Activated T-cell treated with anti-CD3 and anti-CD28 coated beads, Interleukin-2, amount 50 U/mL, for 24 hours (primary cell): ENCODE data around the gene IGSF23.
"Not testable (repeated sequence)": the region's sequence is repeated elsewhere in the genome, so short reads cannot be mapped to it uniquely, and the experiment has no call there.

Experiments
- DNase-seq: peaks from one replicate; pipeline ENCODE4 v3.0.0-alpha.2; 2020
- H3K27ac Mint-ChIP-seq: 2 replicates; pipeline ENCODE4 v1.8.0; 2020; ENCODE audit warnings: mild to moderate bottlenecking, mixed read lengths
- H3K27me3 Mint-ChIP-seq: 2 replicates; pipeline ENCODE4 v1.8.0; 2020; ENCODE audit warnings: mixed read lengths
- H3K36me3 Mint-ChIP-seq: 2 replicates; pipeline ENCODE4 v1.8.0; 2020; ENCODE audit warnings: low read depth, mixed read lengths
- H3K4me1 Mint-ChIP-seq: 2 replicates; pipeline ENCODE4 v1.8.0; 2020; ENCODE audit warnings: low read depth, mixed read lengths
- H3K4me3 Mint-ChIP-seq: 2 replicates; pipeline ENCODE4 v1.8.0; 2020; ENCODE audit warnings: mild to moderate bottlenecking, moderate library complexity, mixed read lengths
- H3K9me3 Mint-ChIP-seq: 2 replicates; pipeline ENCODE4 v1.8.0; 2020; ENCODE audit warnings: mixed read lengths

The IGSF23 gene

DNA sequence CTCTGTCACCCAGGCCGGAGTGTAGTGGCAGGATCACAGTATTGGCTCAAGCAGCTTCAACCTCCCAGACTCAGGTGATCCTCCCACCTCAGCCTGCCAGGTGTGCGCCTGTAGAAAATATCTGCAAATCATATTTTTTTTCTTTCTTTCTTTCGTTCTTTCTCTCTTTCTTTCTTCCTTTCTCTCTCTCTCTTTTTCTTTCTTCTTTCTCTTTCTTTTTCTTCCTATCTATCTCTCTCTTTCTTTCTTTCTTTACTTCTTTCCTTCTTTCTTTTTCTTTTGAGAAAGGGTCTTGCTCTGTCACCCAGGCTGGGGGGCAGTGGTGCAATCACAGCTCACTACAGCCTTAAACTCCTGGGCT is 16.3 kb upstream of the IGSF23 start:
- no peak overlapping the region for H3K4me3 Mint-ChIP-seq
- no peaks in the 10 kb centered on the region for H3K36me3 Mint-ChIP-seq
- H3K27me3 Mint-ChIP-seq = peaks cover 25% of the 10 kb centered on the region
- H3K9me3 Mint-ChIP-seq = peaks cover 15% of the 10 kb centered on the region
- H3K27ac Mint-ChIP-seq = no peak overlapping the region
- no peaks in the 10 kb centered on the region for H3K4me1 Mint-ChIP-seq
- no peak for DNase-seq

DNA sequence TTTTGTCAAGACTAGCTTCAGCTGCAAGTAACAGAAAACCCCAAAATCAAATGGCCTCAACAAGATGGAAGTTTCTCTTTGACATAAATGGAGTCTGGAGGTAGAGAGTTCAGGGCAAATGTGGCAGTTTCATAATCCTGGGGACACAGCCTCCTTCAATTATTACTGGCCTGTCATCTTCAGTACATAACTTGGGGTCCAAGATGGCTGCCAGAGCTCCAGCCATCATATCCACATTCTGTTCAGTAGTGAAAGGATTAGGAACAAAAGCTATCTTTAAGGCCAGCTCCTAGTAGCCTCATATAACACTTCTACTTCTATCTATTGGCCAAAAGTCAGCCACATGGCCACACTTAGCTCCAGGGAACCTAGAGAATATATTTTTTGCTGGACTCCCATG is 15.0 kb upstream of the IGSF23 start:
- Mint-ChIP-seq H3K4me1 (no peaks in the 10 kb centered on the region), H3K27ac (no peak overlapping the region), H3K27me3 (peaks cover 24% of the 10 kb centered on the region), H3K4me3 (no peak overlapping the region), H3K9me3 (peaks cover 15% of the 10 kb centered on the region), H3K36me3 (no peaks in the 10 kb centered on the region)
- no peak for DNase-seq

GRCh38 chr19:44598880-44599279 is 14.5 kb upstream of the IGSF23 start:
- Mint-ChIP-seq H3K4me3 (no peak overlapping the region), H3K4me1 (no peaks in the 10 kb centered on the region), H3K9me3 (peaks cover 15% of the 10 kb centered on the region), H3K27me3 (peaks cover 20% of the 10 kb centered on the region), H3K27ac (no peak overlapping the region), H3K36me3 (no peaks in the 10 kb centered on the region)
- no peak for DNase-seq

- Mint-ChIP-seq H3K4me3 (no peak overlapping the region), H3K9me3 (peaks cover 15% of the 10 kb centered on the region)
- DNase-seq = no peak
These were observed 12.9 kb upstream of the IGSF23 start for GRCh38 chr19:44600466-44600865.

GRCh38 chr19:44602081-44602480 is 11.3 kb upstream of the IGSF23 start:
- H3K4me3 Mint-ChIP-seq = no peak overlapping the region
- H3K36me3 Mint-ChIP-seq = no peaks in the 10 kb centered on the region
- H3K27ac Mint-ChIP-seq = no peak overlapping the region
- peaks cover 8% of the 10 kb centered on the region for H3K27me3 Mint-ChIP-seq
- H3K4me1 Mint-ChIP-seq = peaks cover 3% of the 10 kb centered on the region
- H3K9me3 Mint-ChIP-seq = peaks cover 11% of the 10 kb centered on the region
- DNase-seq = no peak

More at GRCh38 chr19:44600466-44600865, 12.9 kb upstream of the IGSF23 start:
- Mint-ChIP-seq H3K36me3 (no peaks in the 10 kb centered on the region), H3K27me3 (peaks cover 16% of the 10 kb centered on the region), H3K4me1 (no peaks in the 10 kb centered on the region), H3K27ac (no peak overlapping the region)

- H3K27me3 Mint-ChIP-seq = peaks cover under 1% of the 10 kb centered on the region
- peaks cover 4% of the 10 kb centered on the region for H3K9me3 Mint-ChIP-seq
- no peak overlapping the region for H3K4me3 Mint-ChIP-seq
- no peaks in the 10 kb centered on the region for H3K36me3 Mint-ChIP-seq
- DNase-seq = no peak
- H3K4me1 Mint-ChIP-seq = peaks cover 13% of the 10 kb centered on the region
- no peak overlapping the region for H3K27ac Mint-ChIP-seq
These were observed 10.0 kb upstream of the IGSF23 start for GRCh38 chr19:44603201-44603945.

DNA sequence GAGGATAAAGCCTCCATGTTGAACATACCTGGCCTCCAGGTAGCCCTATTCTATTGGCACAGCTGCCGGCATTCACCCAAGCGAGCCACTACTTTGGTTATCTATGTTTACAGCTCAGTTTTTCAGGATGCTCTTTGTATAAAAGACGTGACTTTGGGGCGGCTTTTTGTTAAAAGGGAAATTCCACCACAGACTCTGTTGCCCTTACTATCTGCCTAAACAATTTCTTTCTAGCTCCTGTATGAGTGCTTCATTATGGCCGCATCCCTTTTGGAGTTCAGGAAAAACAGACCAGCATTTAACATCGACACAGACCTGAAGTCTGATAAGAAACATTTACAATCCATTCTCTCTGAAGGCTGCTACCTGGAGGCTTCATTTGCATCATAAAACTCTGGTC is 9.1 kb upstream of the IGSF23 start:
- H3K36me3 Mint-ChIP-seq = no peaks in the 10 kb centered on the region
- no peak overlapping the region for H3K27ac Mint-ChIP-seq
- peaks cover 2% of the 10 kb centered on the region for H3K27me3 Mint-ChIP-seq

DNA sequence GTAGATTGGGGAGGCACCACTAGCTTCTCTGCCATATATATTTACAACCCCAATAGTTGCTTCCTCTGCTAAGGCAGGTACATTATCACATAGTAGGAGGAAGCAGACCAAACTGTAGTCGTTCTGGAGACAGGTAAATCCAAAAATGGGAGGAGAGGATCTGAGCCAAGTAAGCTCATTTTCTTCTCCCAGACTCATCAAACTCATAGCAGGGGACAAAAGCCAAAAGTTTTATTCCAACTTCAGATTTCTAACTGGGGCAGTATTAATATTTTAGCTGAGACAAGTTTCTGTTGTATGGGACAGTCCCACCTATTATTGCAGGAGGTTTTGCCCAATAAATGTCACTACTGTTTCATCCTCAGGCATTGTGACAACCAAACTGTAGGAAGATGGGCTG is 7.8 kb upstream of the IGSF23 start:
- Mint-ChIP-seq H3K4me3 (no peak overlapping the region), H3K27ac (no peak overlapping the region), H3K4me1 (peaks cover 13% of the 10 kb centered on the region), H3K9me3 (no peaks in the 10 kb centered on the region), H3K27me3 (peaks cover 3% of the 10 kb centered on the region), H3K36me3 (no peaks in the 10 kb centered on the region)
- no peak for DNase-seq

More for the DNA sequence above, 9.1 kb upstream of the IGSF23 start:
- H3K9me3 Mint-ChIP-seq = no peaks in the 10 kb centered on the region
- no peak overlapping the region for H3K4me3 Mint-ChIP-seq
- no peak for DNase-seq
- peaks cover 13% of the 10 kb centered on the region for H3K4me1 Mint-ChIP-seq

GRCh38 chr19:44607049-44607448 is 6.3 kb upstream of the IGSF23 start:
- no peak overlapping the region for H3K27ac Mint-ChIP-seq
- H3K36me3 Mint-ChIP-seq = no peaks in the 10 kb centered on the region
- DNase-seq = no peak
- H3K27me3 Mint-ChIP-seq = peaks cover 3% of the 10 kb centered on the region
- no peaks in the 10 kb centered on the region for H3K9me3 Mint-ChIP-seq
- peaks cover 13% of the 10 kb centered on the region for H3K4me1 Mint-ChIP-seq
- no peak overlapping the region for H3K4me3 Mint-ChIP-seq

- no peak overlapping the region for H3K4me3 Mint-ChIP-seq
- H3K4me1 Mint-ChIP-seq = peaks cover 13% of the 10 kb centered on the region
- H3K36me3 Mint-ChIP-seq = no peaks in the 10 kb centered on the region
- no peaks in the 10 kb centered on the region for H3K9me3 Mint-ChIP-seq
- no peak overlapping the region for H3K27ac Mint-ChIP-seq
- H3K27me3 Mint-ChIP-seq = peaks cover 8% of the 10 kb centered on the region
- DNase-seq = no peak
These were observed 5.4 kb upstream of the IGSF23 start for GRCh38 chr19:44607917-44608316.

DNA sequence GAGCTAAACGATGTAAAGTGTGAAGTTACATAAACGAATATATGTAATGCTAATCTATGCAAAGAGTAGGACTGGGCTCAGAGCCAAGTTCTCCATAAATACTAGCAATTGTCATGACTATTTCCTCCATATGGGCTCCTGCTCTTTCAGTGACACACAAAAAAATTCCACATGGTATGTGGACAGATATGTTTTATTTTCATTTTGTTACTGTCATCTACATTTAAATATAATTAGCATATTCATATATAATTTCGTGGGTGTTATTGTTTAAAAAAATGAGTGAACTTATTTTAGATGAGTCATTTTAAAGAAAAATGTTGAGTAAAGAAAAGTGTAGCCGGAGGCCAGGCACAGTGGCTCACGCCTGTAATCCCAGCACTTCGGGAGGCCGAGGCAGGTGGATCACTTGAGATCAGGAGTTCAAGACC is 5.0 kb upstream of the IGSF23 start:
- Mint-ChIP-seq H3K4me3 (no peak overlapping the region), H3K36me3 (no peaks in the 10 kb centered on the region), H3K27me3 (peaks cover 8% of the 10 kb centered on the region), H3K4me1 (peaks cover 13% of the 10 kb centered on the region), H3K9me3 (no peaks in the 10 kb centered on the region), H3K27ac (no peak overlapping the region)
- DNase-seq = no peak

DNA sequence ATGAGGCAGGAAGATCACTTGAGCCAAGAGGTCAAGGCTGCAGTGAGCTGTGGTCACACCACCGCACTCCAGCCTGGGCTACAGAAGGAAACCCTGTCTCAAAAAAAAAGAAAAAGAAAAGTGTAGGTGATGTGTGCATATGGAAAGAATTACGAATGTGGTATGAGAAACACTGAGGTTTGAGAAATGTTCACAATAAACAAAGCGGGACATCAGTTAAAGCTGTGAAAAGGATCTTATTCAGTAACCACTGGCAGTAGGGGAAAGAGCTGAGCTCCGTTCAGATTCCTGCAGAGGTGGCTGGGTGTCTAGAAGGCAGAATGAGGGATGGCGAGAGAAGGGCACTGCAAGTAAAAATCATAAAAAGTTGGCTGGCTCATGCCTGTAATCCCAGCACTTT is 4.1 kb upstream of the IGSF23 start:
- no peaks in the 10 kb centered on the region for H3K9me3 Mint-ChIP-seq
- no peaks in the 10 kb centered on the region for H3K36me3 Mint-ChIP-seq
- H3K27me3 Mint-ChIP-seq = peaks cover 8% of the 10 kb centered on the region
- peaks cover 13% of the 10 kb centered on the region for H3K4me1 Mint-ChIP-seq
- H3K27ac Mint-ChIP-seq = no peak overlapping the region
- no peak overlapping the region for H3K4me3 Mint-ChIP-seq
- no peak for DNase-seq

DNA sequence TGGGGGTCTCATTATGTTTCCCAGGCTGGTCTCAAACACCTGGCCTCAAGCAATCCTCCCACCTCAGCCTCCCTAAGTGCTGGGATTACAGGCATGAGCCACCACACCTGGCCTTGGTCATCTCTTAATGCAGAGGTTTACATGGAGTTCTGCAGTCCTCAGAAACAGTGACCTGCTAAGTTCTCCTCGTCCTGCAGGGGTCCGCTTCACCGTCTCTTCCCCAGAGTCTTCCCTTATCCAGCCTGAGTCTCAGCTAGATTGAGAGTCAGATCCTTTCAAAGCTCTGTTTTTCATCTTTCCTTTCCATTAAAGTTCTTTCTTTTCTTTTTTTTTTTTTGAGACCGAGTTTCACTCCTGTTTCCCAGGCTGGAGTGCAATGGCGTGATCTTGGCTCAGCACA is 2.9 kb upstream of the IGSF23 start:
- not testable (repeated sequence) for H3K9me3 Mint-ChIP-seq, H3K27ac Mint-ChIP-seq, DNase-seq, H3K4me3 Mint-ChIP-seq, H3K36me3 Mint-ChIP-seq, H3K27me3 Mint-ChIP-seq
- peaks cover 13% of the 10 kb centered on the region for H3K4me1 Mint-ChIP-seq

DNA sequence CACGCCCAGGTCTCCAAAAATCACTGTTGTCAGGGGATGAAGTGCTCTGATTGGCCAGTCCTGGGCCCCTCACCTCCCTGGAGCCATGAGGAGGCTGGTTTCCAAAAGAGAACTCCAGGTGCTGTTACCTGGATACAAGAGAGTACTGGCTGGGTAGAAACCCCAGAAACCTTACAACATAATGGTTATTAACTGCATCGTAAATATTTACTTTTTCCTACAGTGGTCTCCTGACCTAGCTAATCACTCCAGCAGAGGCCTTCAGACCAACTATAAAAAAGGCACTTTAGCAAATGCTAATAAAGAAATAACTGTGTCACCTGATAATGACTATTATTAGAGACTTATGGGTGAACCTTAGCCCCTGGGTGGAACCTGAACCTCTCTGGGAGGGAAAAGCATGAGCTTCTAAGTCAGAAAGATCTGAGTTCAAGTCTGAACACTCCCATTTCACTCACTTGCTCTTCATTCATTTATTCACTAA is 1.5 kb upstream of the IGSF23 start:
- Mint-ChIP-seq H3K9me3 (no peaks in the 10 kb centered on the region), H3K4me1 (peaks cover 12% of the 10 kb centered on the region), H3K27ac (no peak overlapping the region), H3K36me3 (no peaks in the 10 kb centered on the region), H3K4me3 (no peak overlapping the region), H3K27me3 (peaks cover 8% of the 10 kb centered on the region)
- no peak for DNase-seq

GRCh38 chr19:44614313-44614712 is 950 bp downstream of the IGSF23 start:
- H3K27me3 Mint-ChIP-seq = peaks cover 5% of the 10 kb centered on the region
- no peak overlapping the region for H3K27ac Mint-ChIP-seq
- no peaks in the 10 kb centered on the region for H3K36me3 Mint-ChIP-seq
- no peak overlapping the region for H3K4me3 Mint-ChIP-seq
- no peaks in the 10 kb centered on the region for H3K9me3 Mint-ChIP-seq
- DNase-seq = no peak
- H3K4me1 Mint-ChIP-seq = no peaks in the 10 kb centered on the region

GRCh38 chr19:44615863-44616247 is 2.5 kb downstream of the IGSF23 start:
- H3K36me3 Mint-ChIP-seq = no peaks in the 10 kb centered on the region
- no peaks in the 10 kb centered on the region for H3K4me1 Mint-ChIP-seq
- H3K27ac Mint-ChIP-seq = no peak overlapping the region
- peaks cover 5% of the 10 kb centered on the region for H3K27me3 Mint-ChIP-seq
- DNase-seq = no peak
- H3K4me3 Mint-ChIP-seq = no peak overlapping the region
- no peaks in the 10 kb centered on the region for H3K9me3 Mint-ChIP-seq
